HCT116 (cell line): ENCODE results near the gene MSH3. TPM values are rescaled to one million over a fixed set of nuclear protein-coding genes. Genes with fewer than 3 reads are reported as not detected.

Source experiments
- ATAC-seq: fragments of 200-7000 bp; cut with Tn5 transposase; 2 replicates; pipeline ENCODE4 v1.9.1; 2020; ENCODE audit warnings: mild to moderate bottlenecking, moderate library complexity
- BruUV-seq: library from RNA; stranded (reverse); fragments of 400-500 nt; replicated peaks from 2 replicates; lab custom pipeline; 2021; lab: Mats Ljungman, UMichigan
- CTCF ChIA-PET: fragments of 300-600 bp; sonication (Branson Sonifier 250); formaldehyde crosslinking; loops from one replicate; lab custom pipeline; 2021; ENCODE audit warnings: antibody characterized with exemption; lab: Charles Lee
- POLR2A ChIA-PET: fragments of 300-600, 350-600 bp; sonication (Branson Sonifier 250); formaldehyde crosslinking; loops from one replicate; lab custom pipeline; 2021; ENCODE audit warnings: antibody characterized with exemption; lab: Charles Lee
- RAD21 ChIA-PET, 2 experiments: fragments of 300-600 bp; sonication (Branson Sonifier 250); formaldehyde crosslinking; loops; one replicate each; lab custom pipeline; 2023; ENCODE audit warnings: low total read pairs in 2 of 2; ENCODE audit not compliant: uncharacterized antibody in 2 of 2, unreplicated experiment in 2 of 2, low non-redundant PET in 1 of 2; lab: Charles Lee
- DNase-seq: peaks from one replicate; pipeline ENCODE4 v3.0.0-alpha.2; 2010; ENCODE audit warnings: low read depth, low spot score
- H2AFZ ChIP-seq: fragments of 200-600 bp; shearing (Covaris generic), sonication (generic); 2 replicates; pipeline ENCODE4 v1.6.1; 2017; ENCODE audit warnings: low read depth, mixed run types, mixed read lengths, antibody characterized with exemption, low read length; ENCODE audit not compliant: poor library complexity, severe bottlenecking
- H3K27ac ChIP-seq: 2 replicates; pipeline ENCODE4 v1.5.1; 2012; ENCODE audit warnings: low read depth, low read length
- H3K27me3 ChIP-seq: fragments of 200-600 bp; sonication (generic); 2 replicates; pipeline ENCODE4 v1.6.1; 2016; ENCODE audit warnings: mixed run types, low read length, mixed read lengths; ENCODE audit not compliant: insufficient read depth
- H3K36me3 ChIP-seq, 2 experiments: fragments of 200-500 bp in 1 of 2; fragments of 200-600 bp in 1 of 2; sonication (Bioruptor generic) in 1 of 2; sonication (generic) in 1 of 2; 2 replicates each; pipeline versions ENCODE4 v1.5.1 to v1.6.1; 2014 to 2016; ENCODE audit warnings: low read length in 2 of 2, inconsistent platforms in 1 of 2, mixed read lengths in 1 of 2, mixed run types in 1 of 2; ENCODE audit not compliant: insufficient read depth in 2 of 2, control insufficient read depth in 1 of 2
- H3K4me1 ChIP-seq, 2 experiments: fragments of 200-600 bp in 1 of 2; sonication (generic) in 1 of 2; 2 replicates each; pipeline versions ENCODE4 v1.5.1 to v1.6.1; 2012 to 2017; ENCODE audit warnings: low read length in 2 of 2, inconsistent platforms in 1 of 2, mild to moderate bottlenecking in 1 of 2, mixed read lengths in 1 of 2, mixed run types in 1 of 2, moderate library complexity in 1 of 2; ENCODE audit not compliant: insufficient read depth in 2 of 2, control insufficient read depth in 1 of 2
- H3K4me2 ChIP-seq: fragments of 200-600 bp; sonication (generic); 2 replicates; pipeline ENCODE4 v1.6.1; 2017; ENCODE audit warnings: mixed run types, low read length, mixed read lengths
- H3K4me3 ChIP-seq, 2 experiments: fragments of 200-600 bp in 1 of 2; sonication (generic) in 1 of 2; replicated peaks in 1 of 2; 2 replicates each; pipeline ENCODE4 v1.5.1; 2011 to 2016; ENCODE audit warnings: low read length in 2 of 2, control low read depth in 1 of 2, low read depth in 1 of 2, mild to moderate bottlenecking in 1 of 2, mixed read lengths in 1 of 2, mixed run types in 1 of 2
- H3K79me2 ChIP-seq: fragments of 200-600 bp; sonication (generic); 2 replicates; pipeline ENCODE4 v1.6.1; 2017; ENCODE audit warnings: mild to moderate bottlenecking, mixed run types, low read length, moderate library complexity, mixed read lengths; ENCODE audit not compliant: insufficient read depth
- H3K9ac ChIP-seq: fragments of 200-600 bp; sonication (generic); 2 replicates; pipeline ENCODE4 v1.6.1; 2016; ENCODE audit warnings: low read length, mixed read lengths
- H3K9me2 ChIP-seq: fragments of 200-600 bp; sonication (generic), shearing (Covaris generic); 2 replicates; pipeline ENCODE4 v1.6.1; 2017; ENCODE audit warnings: mixed run types, mild to moderate bottlenecking, moderate library complexity; ENCODE audit not compliant: insufficient read depth
- H3K9me3 ChIP-seq, 2 experiments: fragments of 200-500 bp in 1 of 2; fragments of 200-600 bp in 1 of 2; sonication (Bioruptor generic) in 1 of 2; sonication (generic) in 1 of 2; 2 replicates each; pipeline ENCODE4 v1.6.1; 2014 to 2017; ENCODE audit warnings: low read length in 2 of 2, mixed read lengths in 2 of 2, inconsistent platforms in 1 of 2, low read depth in 1 of 2, mild to moderate bottlenecking in 1 of 2, mixed run types in 1 of 2, moderate library complexity in 1 of 2; ENCODE audit not compliant: control insufficient read depth in 1 of 2, insufficient read depth in 1 of 2
- H4K20me1 ChIP-seq: fragments of 200-600 bp; sonication (generic), shearing (Covaris generic); 2 replicates; pipeline ENCODE4 v1.6.1; 2017; ENCODE audit warnings: mixed run types, mild to moderate bottlenecking, moderate library complexity; ENCODE audit not compliant: insufficient read depth
- CBX3 ChIP-seq: IDR thresholded peaks from 2 replicates; pipeline ENCODE4 v1.6.1; 2012; ENCODE audit warnings: low read depth
- CEBPB ChIP-seq: IDR thresholded peaks from 2 replicates; pipeline ENCODE4 v1.6.1; 2012; ENCODE audit warnings: low read depth
- EGR1 ChIP-seq: IDR thresholded peaks from 2 replicates; pipeline ENCODE4 v1.6.1; 2012; ENCODE audit warnings: low read depth
- ELF1 ChIP-seq: IDR thresholded peaks from 2 replicates; pipeline ENCODE4 v1.6.1; 2012; ENCODE audit warnings: low read depth, borderline replicate concordance
- FOSL1 ChIP-seq: IDR thresholded peaks from 2 replicates; pipeline ENCODE4 v1.6.1; 2012; ENCODE audit warnings: low read depth
- JUND ChIP-seq: IDR thresholded peaks from 2 replicates; pipeline ENCODE4 v1.6.1; 2012
- POLR2A ChIP-seq: IDR thresholded peaks from 2 replicates; pipeline ENCODE4 v1.7.0; 2011; ENCODE audit warnings: borderline replicate concordance; ENCODE audit not compliant: insufficient read depth, insufficient read length; ENCODE audit errors: extremely low read depth
- POLR2AphosphoS5 ChIP-seq: IDR thresholded peaks from 2 replicates; pipeline ENCODE4 v1.6.1; 2011; ENCODE audit warnings: mild to moderate bottlenecking, low read depth, low read length, moderate library complexity
- RAD21 ChIP-seq: IDR thresholded peaks from 2 replicates; pipeline ENCODE4 v1.6.1; 2012; ENCODE audit warnings: low read depth, mild to moderate bottlenecking
- SP1 ChIP-seq: IDR thresholded peaks from 2 replicates; pipeline ENCODE4 v1.6.1; 2012; ENCODE audit warnings: low read depth
- SRF ChIP-seq: IDR thresholded peaks from 2 replicates; pipeline ENCODE4 v1.6.1; 2012; ENCODE audit warnings: low read depth
- TCF7L2 ChIP-seq: IDR thresholded peaks from 2 replicates; pipeline ENCODE4 v1.7.0; 2011; ENCODE audit warnings: borderline replicate concordance, inconsistent platforms; ENCODE audit not compliant: insufficient read depth, insufficient read length; ENCODE audit errors: extremely low read depth
- YY1 ChIP-seq: IDR thresholded peaks from 2 replicates; pipeline ENCODE4 v1.6.1; 2011; ENCODE audit warnings: low read length, low read depth, moderate library complexity, mild to moderate bottlenecking; ENCODE audit not compliant: insufficient replicate concordance; ENCODE audit errors: extremely low read depth
- intact Hi-C: fragments of 100-400 bp; cut with micrococcal nuclease; formaldehyde crosslinking; loops from 2 replicates; pipeline ENCODE4 v1.10.0; 2022
- total RNA-seq: library from RNA; stranded (reverse); gene quantifications from one replicate; pipeline ENCODE4 v1.2.1, GENCODE V29; 2021; ENCODE audit not compliant: unreplicated experiment
- TF ChIP-seq, protein P1 (sequence below), 3 experiments: fragments of 200-600 bp in 1 of 3; sonication (generic) in 1 of 3; IDR thresholded peaks in 2 of 3; conservative IDR thresholded peaks in 1 of 3; 2 replicates each; pipeline ENCODE4 v1.5.1; 2012 to 2017; ENCODE audit warnings: low read depth in 2 of 3, low read length in 2 of 3, antibody characterized with exemption in 1 of 3, borderline replicate concordance in 1 of 3, control low read depth in 1 of 3, mild to moderate bottlenecking in 1 of 3, mixed read lengths in 1 of 3, mixed run types in 1 of 3, moderate library complexity in 1 of 3; ENCODE audit not compliant: insufficient read depth in 1 of 3
- TF ChIP-seq, protein P2 (sequence below): IDR thresholded peaks from 2 replicates; pipeline ENCODE4 v1.6.1; 2012; ENCODE audit warnings: low read depth

Gene MSH3
- total RNA-seq, 1 experiment from 2014 or later, result 4.9 TPM

DNA sequence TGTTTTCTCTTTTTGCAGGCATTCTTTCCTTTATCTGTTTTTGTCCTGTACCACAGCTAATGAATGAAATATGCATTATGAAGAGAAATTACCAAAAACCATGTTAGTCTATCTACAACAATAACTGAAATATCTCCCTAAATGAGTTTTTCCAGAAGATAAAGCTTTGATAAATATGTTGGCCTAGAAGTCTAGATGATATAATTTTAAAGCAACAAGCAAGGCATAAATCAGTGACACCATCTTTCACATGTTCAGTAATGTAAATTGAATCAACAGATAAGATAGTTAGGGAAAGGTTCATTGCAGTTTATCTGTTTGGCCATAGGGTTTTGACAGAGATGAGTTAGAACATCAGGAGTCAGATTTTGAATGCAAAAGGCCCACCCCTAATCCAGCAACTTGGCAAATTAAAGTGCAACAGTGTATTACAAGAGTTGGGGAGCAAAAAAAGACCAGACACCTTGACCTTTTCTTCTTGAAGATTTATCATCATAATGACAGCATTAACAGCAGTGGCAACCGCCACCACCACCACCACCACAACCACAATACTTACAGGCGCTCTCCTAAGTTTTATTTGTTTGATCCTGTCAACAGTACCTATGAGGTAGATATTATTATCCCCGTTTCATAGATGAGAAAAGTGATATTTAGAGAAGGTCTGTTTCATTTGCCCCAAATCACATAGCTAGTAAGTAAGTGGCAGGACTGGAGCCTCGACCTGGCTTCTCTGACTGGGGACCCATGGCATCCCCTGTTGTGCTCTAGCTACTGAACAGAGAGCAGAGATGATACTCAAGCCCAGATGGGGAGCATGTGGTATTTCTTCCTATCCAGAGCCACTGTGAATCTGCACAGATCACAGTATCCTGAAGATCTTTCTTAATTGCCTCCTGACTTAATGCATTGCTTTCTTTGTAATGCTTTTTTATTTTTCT is 123.2 kb downstream of the MSH3 start:
- H3K9me2 ChIP-seq, result no peaks in the 10 kb centered on the region
- H2AFZ ChIP-seq, result no peak overlapping the region
- DNase-seq (no peak), ATAC-seq (no peak)
- no peak for TF ChIP-seq POLR2A
- no peak for TF ChIP-seq SRF
- TF ChIP-seq, protein P1, sequence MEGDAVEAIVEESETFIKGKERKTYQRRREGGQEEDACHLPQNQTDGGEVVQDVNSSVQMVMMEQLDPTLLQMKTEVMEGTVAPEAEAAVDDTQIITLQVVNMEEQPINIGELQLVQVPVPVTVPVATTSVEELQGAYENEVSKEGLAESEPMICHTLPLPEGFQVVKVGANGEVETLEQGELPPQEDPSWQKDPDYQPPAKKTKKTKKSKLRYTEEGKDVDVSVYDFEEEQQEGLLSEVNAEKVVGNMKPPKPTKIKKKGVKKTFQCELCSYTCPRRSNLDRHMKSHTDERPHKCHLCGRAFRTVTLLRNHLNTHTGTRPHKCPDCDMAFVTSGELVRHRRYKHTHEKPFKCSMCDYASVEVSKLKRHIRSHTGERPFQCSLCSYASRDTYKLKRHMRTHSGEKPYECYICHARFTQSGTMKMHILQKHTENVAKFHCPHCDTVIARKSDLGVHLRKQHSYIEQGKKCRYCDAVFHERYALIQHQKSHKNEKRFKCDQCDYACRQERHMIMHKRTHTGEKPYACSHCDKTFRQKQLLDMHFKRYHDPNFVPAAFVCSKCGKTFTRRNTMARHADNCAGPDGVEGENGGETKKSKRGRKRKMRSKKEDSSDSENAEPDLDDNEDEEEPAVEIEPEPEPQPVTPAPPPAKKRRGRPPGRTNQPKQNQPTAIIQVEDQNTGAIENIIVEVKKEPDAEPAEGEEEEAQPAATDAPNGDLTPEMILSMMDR (IDR thresholded peaks at IDR 0.05 in 2 of 3, conservative IDR thresholded peaks at IDR 0.05 in 1 of 3; ENCODE audit: borderline replicate concordance in 1 of 3, insufficient read depth in 1 of 3, low read depth in 2 of 3, low read length in 2 of 3), result no peak
- no peak for TF ChIP-seq RAD21
- TF ChIP-seq EGR1, result no peak
- TF ChIP-seq FOSL1, result no peak
- no peak for TF ChIP-seq TCF7L2
- no peak for TF ChIP-seq SP1
- no peak for TF ChIP-seq ELF1
- TF ChIP-seq CEBPB, result no peak
- no peak for TF ChIP-seq CBX3
- no peak for TF ChIP-seq POLR2AphosphoS5
- TF ChIP-seq YY1, result no peak
- TF ChIP-seq JUND, result no peak
- TF ChIP-seq, protein P2, sequence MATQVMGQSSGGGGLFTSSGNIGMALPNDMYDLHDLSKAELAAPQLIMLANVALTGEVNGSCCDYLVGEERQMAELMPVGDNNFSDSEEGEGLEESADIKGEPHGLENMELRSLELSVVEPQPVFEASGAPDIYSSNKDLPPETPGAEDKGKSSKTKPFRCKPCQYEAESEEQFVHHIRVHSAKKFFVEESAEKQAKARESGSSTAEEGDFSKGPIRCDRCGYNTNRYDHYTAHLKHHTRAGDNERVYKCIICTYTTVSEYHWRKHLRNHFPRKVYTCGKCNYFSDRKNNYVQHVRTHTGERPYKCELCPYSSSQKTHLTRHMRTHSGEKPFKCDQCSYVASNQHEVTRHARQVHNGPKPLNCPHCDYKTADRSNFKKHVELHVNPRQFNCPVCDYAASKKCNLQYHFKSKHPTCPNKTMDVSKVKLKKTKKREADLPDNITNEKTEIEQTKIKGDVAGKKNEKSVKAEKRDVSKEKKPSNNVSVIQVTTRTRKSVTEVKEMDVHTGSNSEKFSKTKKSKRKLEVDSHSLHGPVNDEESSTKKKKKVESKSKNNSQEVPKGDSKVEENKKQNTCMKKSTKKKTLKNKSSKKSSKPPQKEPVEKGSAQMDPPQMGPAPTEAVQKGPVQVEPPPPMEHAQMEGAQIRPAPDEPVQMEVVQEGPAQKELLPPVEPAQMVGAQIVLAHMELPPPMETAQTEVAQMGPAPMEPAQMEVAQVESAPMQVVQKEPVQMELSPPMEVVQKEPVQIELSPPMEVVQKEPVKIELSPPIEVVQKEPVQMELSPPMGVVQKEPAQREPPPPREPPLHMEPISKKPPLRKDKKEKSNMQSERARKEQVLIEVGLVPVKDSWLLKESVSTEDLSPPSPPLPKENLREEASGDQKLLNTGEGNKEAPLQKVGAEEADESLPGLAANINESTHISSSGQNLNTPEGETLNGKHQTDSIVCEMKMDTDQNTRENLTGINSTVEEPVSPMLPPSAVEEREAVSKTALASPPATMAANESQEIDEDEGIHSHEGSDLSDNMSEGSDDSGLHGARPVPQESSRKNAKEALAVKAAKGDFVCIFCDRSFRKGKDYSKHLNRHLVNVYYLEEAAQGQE, result no peak
- H4K20me1 ChIP-seq, result 0 out of 2 replicates have a peak, but pooled peaks cover 3% of the 10 kb centered on the region
- H3K4me1 ChIP-seq, result peaks cover 6 to 24% of the 10 kb centered on the region in 2 experiments
- no peaks in the 10 kb centered on the region for H3K9me3 ChIP-seq
- POLR2A ChIA-PET, result no interaction called here
- intact Hi-C loops, result no loop called here
- no peak overlapping the region for H3K27ac ChIP-seq
- no peaks in the 10 kb centered on the region for H3K79me2 ChIP-seq
- H3K4me3 ChIP-seq, result no peak overlapping the region
- CTCF ChIA-PET, result no interaction called here
- H3K27me3 ChIP-seq, result no peaks in the 10 kb centered on the region
- H3K9ac ChIP-seq, result no peak overlapping the region
- RAD21 ChIA-PET, result no interaction called here
- H3K4me2 ChIP-seq, result no peak overlapping the region
- BruUV-seq, result no TSS peak
- H3K36me3 ChIP-seq, result no peaks in the 10 kb centered on the region
